ENCODE measurements around the gene PRKAG2.

DNA sequence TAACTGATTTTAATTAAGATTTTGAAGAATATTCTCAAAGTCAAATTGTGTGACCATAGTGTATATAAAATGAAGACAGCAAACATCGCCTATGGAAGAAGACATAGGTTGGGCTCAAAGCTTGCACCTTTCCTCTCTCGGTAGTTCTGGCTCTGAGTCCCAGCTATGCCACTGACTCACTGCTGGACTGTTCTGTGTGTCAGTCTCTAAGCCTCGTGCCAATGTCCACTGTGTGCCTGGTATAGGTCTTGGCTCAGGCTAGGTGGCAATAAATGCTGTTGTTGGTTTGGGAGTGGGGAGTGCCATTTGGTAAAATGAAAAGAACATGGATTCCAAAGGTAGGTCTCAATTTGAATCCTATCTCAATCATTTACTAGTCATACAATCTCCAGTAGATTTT is 219.7 kb downstream of the PRKAG2 start:
- TF ChIP-seq, protein P1, sequence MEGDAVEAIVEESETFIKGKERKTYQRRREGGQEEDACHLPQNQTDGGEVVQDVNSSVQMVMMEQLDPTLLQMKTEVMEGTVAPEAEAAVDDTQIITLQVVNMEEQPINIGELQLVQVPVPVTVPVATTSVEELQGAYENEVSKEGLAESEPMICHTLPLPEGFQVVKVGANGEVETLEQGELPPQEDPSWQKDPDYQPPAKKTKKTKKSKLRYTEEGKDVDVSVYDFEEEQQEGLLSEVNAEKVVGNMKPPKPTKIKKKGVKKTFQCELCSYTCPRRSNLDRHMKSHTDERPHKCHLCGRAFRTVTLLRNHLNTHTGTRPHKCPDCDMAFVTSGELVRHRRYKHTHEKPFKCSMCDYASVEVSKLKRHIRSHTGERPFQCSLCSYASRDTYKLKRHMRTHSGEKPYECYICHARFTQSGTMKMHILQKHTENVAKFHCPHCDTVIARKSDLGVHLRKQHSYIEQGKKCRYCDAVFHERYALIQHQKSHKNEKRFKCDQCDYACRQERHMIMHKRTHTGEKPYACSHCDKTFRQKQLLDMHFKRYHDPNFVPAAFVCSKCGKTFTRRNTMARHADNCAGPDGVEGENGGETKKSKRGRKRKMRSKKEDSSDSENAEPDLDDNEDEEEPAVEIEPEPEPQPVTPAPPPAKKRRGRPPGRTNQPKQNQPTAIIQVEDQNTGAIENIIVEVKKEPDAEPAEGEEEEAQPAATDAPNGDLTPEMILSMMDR (IDR thresholded peaks at IDR 0.05; ENCODE audit: low read depth, low read length), result no peak
- TF ChIP-seq, protein P2, sequence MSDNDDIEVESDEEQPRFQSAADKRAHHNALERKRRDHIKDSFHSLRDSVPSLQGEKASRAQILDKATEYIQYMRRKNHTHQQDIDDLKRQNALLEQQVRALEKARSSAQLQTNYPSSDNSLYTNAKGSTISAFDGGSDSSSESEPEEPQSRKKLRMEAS (IDR thresholded peaks at IDR 0.05; ENCODE audit: low read depth, low read length), result no peak
- no peak for TF ChIP-seq POLR2A (IDR thresholded peaks at IDR 0.05; ENCODE audit: extremely low read depth, insufficient read length)

All from NB4 (cell line).